GM12801 (cell line): ENCODE results near the gene LIX1L.

Source experiments
- CTCF ChIP-seq: IDR thresholded peaks from one replicate; pipeline ENCODE4 v1.5.1; 2011; ENCODE audit warnings: control low read depth; ENCODE audit not compliant: insufficient read length; ENCODE audit errors: extremely low read depth

LIX1L gene

GRCh38 chr1:145937436-145937835, 20.4 kb downstream of the LIX1L start:
- no peak for TF ChIP-seq CTCF

- TF ChIP-seq CTCF: no peak
Measured at GRCh38 chr1:145936247-145936646, 21.6 kb downstream of the LIX1L start.

GRCh38 chr1:145935708-145936107, 22.1 kb downstream of the LIX1L start:
- no peak for TF ChIP-seq CTCF

GRCh38 chr1:145927916-145928643, 29.7 kb downstream of the LIX1L start:
- no peak for TF ChIP-seq CTCF

GRCh38 chr1:145927063-145927886, 30.5 kb downstream of the LIX1L start, which contains the start of gene RBM8A:
RBM8A (minus strand) TSS chr1:145927484; CDS start chr1:145927426, 58 bp downstream.
- no peak for TF ChIP-seq CTCF

GRCh38 chr1:145926686-145927062, 31.1 kb downstream of the LIX1L start:
- no peak for TF ChIP-seq CTCF

- no peak for TF ChIP-seq CTCF
Measured at GRCh38 chr1:145922266-145922665, 35.6 kb downstream of the LIX1L start.
